GM18505 (cell line): Measurements from ENCODE around the gene EPAS1.

Experiments used
- ATAC-seq: cut with Tn5 transposase; IDR thresholded peaks from one replicate; pipeline ENCODE4 v1.9.1; 2021; ENCODE audit not compliant: unreplicated experiment
- POLR2A ChIP-seq: IDR thresholded peaks from 4 replicates; pipeline ENCODE4 v1.6.1; 2011; ENCODE audit warnings: borderline replicate concordance; ENCODE audit not compliant: insufficient read depth, insufficient read length; ENCODE audit errors: extremely low read depth

The EPAS1 gene

DNA sequence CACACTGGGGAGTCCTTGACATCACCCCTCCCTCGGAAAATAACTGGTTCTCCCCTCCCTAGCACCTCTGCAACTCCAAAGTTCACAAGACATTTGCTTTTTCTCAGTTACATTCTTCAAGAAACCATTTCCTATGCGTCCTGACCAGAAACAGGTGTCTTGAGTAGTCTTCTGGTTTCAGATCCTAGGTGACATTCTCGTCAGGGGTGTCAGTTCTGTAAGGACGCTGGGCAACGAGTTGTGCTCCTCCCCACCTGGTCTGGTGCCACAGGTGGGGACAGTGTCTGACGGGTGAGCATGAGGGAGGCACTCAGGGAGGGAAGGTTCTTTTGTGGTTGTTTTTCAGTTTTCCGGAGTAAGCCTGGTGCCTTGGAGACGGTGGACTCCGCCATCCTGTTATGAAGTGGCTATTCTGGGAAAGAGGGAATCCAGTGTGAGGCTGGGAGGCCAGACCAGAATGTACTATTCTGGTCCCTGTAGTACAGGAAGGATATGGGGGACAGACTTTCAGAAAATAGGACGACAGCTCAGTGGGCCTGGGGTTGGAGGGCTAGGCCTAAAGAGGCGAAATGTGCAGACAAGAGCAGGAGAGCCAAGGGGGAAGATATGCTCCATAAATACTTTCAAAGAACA lies 50.6 kb downstream of the EPAS1 start:
- no peak for ATAC-seq
- TF ChIP-seq POLR2A: no peak

DNA sequence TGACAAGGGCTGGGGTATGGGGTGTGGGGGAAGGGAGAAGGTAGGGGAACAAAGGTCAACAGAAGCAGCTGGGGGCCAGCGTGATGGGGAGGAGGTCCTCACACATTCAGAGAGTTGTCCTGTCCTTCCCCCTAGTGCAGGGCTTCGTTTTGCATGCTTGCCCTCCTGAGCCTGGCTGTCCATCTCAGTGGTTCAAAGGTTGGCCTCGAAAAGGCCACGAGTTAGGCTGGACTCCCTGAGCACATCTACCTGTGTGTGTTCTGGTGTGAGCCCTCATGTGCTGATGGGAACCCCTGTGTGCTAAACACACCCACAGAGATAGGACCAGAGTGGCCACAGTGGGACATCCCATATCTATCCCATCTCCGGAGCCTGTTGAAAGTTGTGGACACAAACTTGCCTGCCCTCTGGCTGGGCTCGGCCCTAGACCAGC lies 51.9 kb downstream of the EPAS1 start:
- ATAC-seq: no peak

DNA sequence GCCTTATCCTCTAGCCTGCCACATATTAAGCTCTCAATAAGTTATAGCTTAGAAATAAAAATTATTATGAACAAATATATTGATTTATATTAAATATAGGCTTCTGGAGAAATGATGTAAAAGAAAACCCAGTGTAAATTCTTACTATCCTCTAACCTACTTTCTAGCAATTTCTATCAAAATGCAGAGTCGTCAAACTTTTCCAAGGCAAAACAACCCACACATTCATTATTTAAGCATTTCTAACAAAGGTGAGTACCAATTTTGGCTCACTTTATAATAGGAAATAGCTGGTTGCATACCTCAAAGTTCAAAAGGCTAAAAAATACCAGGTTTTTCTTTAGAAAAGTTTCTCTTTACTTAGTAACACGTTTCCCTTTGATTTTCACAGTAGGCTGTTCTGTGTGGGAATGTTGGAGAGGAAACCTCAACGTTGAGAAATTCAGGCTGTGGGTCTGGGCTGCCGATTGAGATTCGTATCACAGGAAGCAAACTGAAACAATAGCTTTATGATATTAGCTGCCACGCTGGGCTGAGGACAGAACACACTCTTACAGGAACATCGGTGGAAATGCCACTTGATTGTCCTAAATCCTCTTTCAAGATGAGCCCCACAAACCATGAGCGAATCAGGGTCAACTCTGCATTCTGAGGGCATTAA lies 53.0 kb downstream of the EPAS1 start:
- no peak for ATAC-seq
- TF ChIP-seq POLR2A: no peak

More for the DNA sequence above, 51.9 kb downstream of the EPAS1 start:
- no peak for TF ChIP-seq POLR2A

- TF ChIP-seq POLR2A: peak; percentile 25
These were observed 54.0 kb downstream of the EPAS1 start for GRCh38 chr2:46351098-46351749.

DNA sequence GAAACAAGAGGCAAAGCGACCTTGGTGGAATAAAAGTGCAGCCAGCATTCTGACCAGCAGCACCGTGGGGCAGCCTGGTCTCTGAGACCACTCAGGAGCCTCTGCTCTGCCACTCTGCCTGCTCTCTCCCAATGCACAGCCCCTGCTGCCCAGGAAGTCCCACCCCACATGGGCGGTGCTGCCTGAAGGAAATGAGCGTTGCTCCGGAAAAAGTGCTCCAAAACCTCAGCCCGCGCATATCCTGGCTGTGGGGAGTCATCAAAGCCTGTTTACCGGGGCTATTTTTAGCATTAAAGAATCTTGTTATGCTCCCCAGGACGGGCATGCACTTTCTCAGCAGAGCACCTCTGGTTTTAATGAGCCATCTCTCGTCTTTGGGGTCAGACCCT lies 54.5 kb downstream of the EPAS1 start:
- TF ChIP-seq POLR2A: no peak

More at GRCh38 chr2:46351098-46351749, 54.0 kb downstream of the EPAS1 start:
- ATAC-seq: no peak

GRCh38 chr2:46352621-46353020 lies 55.4 kb downstream of the EPAS1 start:
- ATAC-seq: no peak
- no peak for TF ChIP-seq POLR2A

More for the DNA sequence above, 54.5 kb downstream of the EPAS1 start:
- no peak for ATAC-seq

DNA sequence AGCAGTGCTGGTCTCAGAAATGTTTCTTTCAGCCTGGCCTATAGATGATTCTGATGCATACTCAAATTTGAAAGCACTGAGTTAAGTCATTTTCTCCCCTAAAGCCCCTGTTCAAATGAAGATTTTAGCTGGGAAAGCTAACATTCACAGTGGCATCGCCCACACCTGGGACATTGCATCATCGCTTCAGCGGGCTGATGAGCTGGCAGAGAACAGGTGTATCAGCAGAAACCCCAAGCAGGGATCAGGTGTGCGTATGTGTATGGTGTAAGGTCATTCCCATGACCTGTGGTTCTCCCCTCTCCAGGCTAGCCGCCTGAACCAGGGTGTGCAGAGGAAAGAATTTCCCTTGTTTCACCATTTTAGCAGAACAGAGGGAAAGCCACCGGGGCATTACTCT lies 56.3 kb downstream of the EPAS1 start:
- ATAC-seq: no peak
- TF ChIP-seq POLR2A: no peak

GRCh38 chr2:46355756-46356155 lies 58.5 kb downstream of the EPAS1 start:
- TF ChIP-seq POLR2A: no peak
- no peak for ATAC-seq

DNA sequence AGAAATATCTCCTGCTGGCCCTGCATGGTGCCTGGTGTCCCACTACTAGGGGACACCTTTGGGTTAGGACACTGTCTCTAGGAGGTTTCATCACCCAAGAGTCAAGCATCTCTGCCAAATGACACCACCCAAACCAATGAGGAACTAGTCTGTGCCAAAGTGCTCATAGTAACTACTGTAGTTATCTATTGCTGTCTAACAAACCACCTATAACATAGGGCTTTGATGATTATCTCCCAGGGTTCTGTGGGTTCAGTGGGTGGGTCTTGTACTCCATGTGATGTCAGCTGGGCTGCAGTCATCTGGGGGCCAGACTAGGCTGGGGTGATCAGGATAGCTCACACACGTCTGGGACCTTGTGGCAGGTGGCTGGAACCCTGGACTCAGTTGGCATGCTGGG lies 59.8 kb downstream of the EPAS1 start:
- no peak for TF ChIP-seq POLR2A
- no peak for ATAC-seq

- no peak for ATAC-seq
- no peak for TF ChIP-seq POLR2A
These were observed 61.5 kb downstream of the EPAS1 start for GRCh38 chr2:46358713-46359112.

DNA sequence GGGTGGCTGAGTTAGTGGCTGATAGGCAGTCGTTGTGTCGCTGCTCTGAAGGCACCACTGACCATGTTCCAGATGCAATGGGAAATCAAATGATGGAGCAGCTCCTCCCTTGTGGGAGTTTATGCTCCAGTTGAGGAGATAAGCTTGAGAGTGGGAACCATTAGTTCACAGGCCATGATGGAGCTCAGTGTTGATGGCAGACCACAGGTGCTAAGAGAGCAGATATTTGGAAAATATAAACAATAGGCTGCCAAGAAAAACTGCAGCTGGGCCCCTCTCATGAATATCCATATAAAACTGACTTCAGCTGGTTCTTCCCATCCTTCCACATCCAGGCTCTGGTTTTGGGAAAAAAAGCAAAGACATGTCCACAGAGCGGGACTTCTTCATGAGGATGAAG lies 63.1 kb downstream of the EPAS1 start:
- no peak for TF ChIP-seq POLR2A
- no peak for ATAC-seq

DNA sequence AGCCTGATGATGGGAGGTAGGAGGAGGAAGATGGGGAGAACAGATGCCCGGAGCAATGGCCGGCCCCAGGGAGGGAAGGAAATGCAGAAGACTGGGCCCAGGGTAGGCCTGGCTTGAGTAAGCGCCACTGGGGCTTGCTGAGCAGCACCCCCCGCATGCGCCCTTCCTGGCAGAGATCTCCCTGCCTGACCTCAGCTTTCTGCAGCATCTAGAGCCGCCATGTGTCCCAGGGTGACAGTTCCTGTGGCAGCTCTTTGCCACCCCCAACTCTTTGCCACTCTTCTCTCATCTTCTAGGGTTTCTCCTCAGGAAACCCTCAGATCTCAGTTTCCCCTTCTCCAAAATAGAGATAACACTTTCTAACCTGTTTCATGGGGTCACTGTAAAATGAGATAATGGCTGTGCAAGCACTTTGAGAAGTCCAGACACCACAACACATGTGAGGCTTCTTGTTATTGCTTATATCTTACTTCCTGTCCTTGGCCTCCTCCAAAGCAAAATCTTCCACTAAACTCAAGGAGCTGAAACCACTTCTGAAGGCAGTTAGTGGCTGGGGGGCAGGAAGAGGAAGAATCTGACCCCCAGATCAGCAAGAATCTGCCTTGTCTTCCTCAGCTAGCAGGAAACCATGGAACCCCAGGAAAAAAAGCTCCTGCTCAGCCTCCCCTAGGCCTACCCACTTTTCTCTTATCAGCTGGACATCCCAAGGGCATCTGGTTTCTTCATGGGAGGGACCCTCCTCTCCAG lies 64.9 kb downstream of the EPAS1 start:
- no peak for TF ChIP-seq POLR2A
- ATAC-seq: no peak

DNA sequence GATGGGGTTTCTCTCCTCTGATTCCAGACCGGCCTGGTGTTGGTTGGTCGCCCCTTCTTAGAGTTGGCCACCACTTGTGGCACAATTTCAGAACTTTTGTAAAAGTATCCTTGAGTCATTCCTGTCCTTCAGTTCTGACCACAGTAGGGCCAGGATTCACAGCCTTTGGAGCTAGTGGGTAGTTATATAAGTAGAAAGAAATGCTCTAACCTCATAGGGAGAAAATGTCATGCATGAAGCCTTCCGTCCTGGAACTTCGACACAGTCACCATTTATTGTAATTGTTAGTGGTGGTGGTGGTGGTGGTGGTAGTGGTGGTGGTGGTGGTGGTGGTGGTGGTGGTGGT lies 65.4 kb downstream of the EPAS1 start:
- no peak for TF ChIP-seq POLR2A
- no peak for ATAC-seq
